Left forelimb (tissue), 1 donor: Measurements from ENCODE around the gene GAL3ST3.

ENCODE experiments used
- DNase-seq: peaks from one replicate; pipeline ENCODE4 v3.0.0-alpha.2; 2018; ENCODE audit warnings: low spot score

GAL3ST3 gene

DNA sequence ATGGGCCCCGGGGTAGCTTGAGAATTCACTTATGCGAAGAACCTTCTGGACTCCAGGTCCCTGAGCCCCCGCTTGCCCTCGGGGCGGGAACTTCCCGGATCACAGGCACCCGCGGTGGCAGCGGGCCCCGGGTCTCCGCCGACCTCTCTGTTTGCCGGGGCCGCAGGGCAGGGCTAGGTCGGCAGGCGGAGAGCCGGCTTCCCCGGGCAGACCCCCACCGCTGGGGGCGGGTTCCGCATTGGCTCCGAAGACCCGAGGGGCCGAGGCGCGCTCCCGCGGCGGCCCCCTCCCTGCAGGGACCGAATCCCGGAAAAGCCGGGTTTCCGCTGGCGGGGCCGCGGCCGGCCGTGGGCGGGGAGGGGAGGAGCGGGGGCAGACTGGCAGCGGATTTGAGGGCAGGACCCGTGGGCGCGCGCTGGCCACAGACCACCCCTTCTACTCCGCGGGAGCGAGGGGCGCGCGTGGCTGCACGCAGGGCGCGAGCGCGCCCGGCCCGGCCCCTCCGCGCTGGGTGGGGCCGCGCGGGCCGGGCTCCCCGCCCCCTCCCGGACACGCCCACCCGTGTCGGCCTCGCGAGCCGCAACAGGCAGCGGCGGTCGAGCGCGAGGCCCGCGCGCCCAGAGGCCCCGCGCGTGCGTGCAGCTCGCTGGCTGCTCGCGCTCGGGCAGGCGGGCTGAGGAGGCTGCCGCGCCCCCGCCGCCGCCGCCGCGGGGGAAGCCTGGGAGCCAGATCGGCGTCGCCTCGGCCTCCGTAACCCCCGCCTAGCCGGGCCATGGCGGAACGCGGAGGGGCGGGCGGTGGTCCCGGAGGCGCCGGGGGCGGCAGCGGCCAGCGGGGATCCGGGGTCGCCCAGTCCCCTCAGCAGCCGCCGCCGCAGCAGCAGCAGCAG lies 21.0 kb upstream of the GAL3ST3 start, which contains the start of gene PACS1:
Gene PACS1, plus strand, starts transcription at position 558 of the 889 bp plus-strand sequence. Its CDS starts 215 bp downstream, at position 773.
- peak; percentile 89 for DNase-seq

DNA sequence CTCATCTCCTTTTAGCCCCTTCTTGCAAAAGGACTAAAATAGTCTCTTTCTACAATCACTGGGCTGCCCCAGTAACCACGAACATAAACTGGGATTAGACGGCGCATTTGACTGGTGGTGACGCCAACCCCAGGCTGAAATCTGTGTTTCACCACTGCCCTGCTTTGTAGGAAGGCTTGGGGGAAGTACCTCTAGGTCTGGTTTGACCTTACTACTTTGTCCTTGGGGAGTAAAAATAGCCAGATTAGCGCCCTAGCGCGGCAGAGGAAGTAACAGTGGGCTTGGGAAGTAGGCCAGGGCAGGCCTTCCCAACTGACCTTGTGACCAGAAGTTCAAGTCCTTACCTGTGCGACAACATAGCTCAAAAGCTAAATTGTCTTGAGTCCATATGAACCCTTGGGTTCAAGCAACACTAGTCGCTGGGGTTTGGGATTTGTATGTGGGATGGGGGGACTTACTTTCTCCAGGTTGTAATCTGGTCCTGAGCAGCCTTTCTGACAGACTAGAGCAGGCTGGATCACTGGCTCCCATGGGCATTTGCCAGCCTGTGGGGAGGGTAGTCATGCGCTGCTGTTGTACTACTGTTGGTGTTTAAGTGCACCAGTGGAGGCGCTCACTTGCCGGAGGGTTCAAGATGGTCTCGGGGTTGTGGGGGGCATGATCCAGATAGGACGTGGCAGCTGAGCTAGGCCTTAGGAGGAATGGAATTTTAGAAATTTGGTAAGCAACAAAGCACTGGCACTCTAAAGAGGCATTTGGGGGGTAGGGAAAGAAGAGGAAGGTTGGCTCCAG lies 20.2 kb upstream of the GAL3ST3 start:
- no peak for DNase-seq

DNA sequence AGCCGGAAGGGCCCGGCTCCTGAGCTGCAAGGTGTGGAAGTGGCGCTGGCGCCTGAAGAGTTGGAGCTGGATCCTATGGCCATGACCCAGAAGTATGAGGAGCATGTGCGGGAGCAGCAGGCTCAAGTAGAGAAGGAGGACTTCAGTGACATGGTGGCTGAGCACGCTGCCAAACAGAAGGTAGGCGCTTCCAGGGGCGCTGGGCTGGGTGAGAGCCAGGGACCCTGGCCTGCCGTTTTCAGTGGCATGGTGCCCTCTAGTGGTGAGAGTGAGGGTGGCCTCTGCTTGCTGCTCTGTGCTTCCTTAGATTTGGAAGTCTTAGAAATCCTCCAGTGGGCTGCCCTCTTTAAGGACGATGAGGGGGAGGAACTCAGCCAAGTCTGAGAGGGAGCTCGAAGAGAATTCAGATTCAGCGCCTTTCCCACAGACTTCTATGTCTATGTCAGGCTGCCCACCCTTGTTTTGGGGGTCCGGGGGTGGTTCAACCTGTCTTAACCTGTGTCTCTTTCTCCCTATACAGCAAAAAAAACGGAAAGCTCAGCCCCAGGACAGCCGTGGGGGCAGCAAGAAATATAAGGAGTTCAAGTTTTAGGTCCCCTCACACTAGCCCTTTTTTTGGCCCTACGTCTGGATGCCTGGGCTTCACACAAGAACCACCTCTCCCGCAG lies 19.3 kb upstream of the GAL3ST3 start:
- peak; percentile 80 for DNase-seq

GRCh38 chr11:66067640-66068039 lies 18.7 kb upstream of the GAL3ST3 start:
- DNase-seq: no peak

- no peak for DNase-seq
These were observed 17.8 kb upstream of the GAL3ST3 start for GRCh38 chr11:66066751-66067150.

GRCh38 chr11:66064571-66064970 lies 15.6 kb upstream of the GAL3ST3 start:
- DNase-seq: no peak

DNA sequence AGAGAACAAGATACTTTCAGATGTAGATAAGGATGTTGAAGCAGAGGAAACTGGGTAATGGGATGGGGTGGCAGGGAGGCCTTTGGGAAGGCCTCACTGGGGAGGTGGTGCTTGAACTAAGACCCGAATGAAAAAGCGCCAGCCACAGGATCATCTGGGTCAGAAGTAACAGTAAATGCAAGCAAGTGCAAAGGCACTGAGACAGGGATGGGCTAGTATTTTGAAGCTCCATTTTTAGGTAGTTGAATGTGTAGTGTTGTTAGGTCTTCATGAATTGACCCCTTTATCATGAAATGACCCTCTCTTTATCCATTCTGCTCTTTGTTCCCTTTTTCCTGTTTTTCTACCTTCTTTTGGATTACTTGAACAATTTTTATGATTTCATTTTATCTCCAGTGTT lies 14.9 kb upstream of the GAL3ST3 start:
- DNase-seq: no peak

- DNase-seq: no peak
These were observed 13.4 kb upstream of the GAL3ST3 start for GRCh38 chr11:66062408-66062807.

- DNase-seq: no peak
These were observed 12.3 kb upstream of the GAL3ST3 start for GRCh38 chr11:66061268-66061667.

GRCh38 chr11:66059966-66060680 lies 11.2 kb upstream of the GAL3ST3 start:
- no peak for DNase-seq

- DNase-seq: no peak
These were observed 7.5 kb upstream of the GAL3ST3 start for GRCh38 chr11:66056501-66056900.

- DNase-seq: no peak
These were observed 6.1 kb upstream of the GAL3ST3 start for GRCh38 chr11:66055021-66055420.

DNA sequence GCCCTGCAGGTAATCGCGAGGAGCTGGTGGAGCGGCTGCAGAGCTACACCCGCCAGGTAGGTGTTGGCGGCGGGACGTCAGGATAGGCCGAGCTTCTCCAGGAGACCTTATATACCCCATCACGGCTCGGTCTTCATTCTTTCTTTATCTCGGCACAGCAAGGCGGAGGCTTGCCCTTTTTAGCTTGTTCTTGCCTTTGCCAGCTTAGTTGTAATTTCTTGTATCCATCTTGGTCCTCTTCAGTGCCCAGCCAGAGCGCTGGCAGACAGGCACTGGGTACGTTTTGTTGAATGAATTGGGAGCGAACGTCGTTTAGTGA lies 3.7 kb upstream of the GAL3ST3 start:
- no peak for DNase-seq

GRCh38 chr11:66051766-66052663 lies 3.1 kb upstream of the GAL3ST3 start, which contains the start of gene SF3B2:
SF3B2 (plus strand) TSS chr11:66052364; CDS start chr11:66052385, 21 bp downstream.
- peak; percentile 98 for DNase-seq

DNA sequence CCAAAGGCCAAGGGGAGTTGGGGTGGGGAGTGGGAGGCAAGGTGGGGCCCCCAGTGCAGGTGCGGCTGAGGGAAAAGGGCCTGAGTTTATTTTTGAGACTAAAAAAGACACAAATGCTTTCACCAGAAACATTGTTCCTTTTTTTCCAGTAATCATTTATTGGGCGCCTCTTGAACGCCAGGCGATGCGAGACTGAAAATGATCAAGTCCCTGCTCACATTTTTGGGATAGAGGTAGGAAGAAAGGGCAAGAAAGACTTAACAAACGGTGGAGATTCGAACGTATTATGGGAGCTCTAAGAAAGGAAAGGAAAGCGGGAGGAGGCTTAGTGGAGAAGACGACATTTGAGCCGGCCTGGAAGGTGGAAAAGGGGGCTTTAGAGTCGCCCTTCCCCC lies 2.4 kb upstream of the GAL3ST3 start:
- no peak for DNase-seq

DNA sequence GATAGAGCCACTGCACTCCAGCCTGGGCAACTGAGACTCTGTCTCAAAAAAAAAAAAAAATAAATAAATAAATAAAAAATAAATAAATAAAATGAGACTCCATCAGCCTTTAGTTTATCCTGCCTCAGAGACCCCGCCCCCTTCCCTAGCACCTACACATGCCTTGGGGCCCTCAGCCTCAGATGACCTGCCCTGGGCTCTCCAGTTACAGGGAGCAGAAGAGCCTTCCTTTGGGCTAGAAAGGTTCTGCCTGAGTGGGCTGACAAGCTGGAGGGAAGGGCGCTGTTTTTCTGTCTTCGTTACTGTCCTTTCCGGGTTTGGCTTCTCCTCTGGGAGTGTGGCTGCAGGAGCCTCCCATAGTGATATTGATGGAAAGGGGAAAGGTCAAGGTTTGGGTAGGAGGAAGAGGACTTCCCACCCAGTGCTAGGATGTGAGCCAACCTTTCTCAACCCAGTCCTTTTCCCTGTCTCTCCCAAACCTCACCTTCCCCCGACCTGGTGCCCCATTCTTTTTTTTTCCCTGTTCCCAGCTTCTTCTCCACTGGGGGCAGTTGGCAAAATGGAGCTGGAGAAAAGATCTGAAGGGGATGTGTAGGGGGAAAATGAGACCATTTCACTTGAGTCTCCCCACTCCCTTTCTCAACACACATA lies 1.7 kb upstream of the GAL3ST3 start:
- no peak for DNase-seq

DNA sequence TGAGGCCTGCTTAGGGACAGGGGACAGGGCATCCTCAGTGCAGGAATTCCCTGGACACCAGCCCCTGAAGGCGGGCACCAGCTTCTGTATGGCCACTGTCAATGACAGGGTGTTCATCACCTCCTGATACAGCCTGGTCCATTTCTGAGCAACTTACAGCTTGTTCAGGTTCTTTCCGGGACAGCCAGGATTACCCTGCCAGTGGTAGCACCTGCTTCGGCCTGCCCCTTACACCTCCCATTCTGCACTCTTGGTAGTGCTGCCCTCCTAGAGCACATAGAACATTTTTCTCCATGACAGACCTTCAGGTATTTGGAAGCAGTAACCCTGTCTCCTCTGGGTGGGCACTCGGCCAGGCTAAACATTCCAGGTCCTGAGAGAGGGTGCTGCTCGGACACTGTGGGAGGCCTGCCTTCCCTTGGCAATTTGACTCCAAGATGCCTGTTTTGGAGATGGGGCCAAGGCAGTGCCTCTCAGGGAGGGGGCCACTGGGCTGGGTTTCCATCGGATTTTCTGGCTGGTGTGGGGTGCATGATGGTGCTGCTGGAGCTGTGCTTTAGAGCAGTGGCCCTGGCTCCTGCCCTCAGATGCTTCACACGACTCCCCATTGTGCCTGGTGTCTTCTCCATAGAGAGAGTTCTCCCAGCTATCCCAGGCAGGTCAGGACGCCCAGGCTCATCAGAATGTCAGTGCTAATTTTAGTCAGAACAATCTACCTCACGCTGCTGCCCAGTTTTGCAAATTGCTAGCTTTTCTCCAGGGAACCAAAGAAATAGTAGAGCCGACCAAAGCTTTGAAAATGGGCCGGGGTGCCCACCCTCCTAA lies 1.2 kb downstream of the GAL3ST3 start:
- no peak for DNase-seq

DNA sequence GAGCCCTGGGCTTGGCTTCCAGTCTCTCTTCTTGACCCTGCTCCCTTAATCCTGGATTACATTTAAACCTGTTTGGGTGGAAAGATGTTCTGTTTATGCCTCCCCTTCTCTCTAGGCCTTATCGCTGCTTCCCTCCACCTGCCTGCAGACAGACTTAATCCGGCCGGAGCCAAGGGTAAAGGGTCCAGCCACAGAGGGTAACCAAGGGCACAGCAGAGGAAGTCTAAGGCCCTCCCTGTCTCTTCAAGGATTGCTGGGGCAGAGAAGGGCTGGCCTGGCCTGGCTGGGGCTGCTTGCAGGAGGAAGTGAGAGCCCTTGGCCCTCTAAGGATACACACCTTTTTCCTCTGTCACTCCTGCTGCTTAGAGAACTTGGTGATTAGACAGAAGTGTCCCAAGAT lies 2.1 kb downstream of the GAL3ST3 start:
- no peak for DNase-seq

DNA sequence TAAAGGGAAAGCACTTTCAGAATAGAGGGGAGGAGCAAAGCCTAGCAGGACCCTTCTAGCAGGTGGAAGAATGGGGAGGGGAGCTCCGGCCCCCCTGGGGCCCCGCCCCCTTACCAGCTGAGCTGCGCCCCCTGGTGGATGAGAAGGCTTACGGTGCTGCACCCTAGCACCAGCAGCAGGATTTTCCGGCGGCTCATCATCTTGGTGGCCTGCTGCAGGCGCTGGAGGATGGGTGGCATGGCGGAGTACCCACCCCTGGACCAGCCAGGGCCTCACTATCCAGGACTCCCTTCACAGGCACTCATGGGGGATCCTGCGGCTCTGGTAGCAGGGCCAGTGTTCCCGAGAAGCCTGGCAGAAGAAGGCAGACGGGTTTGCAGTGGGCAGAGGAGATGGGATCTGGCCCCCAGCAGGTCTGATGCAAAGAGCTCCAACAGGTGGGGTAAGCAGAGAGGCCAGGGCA lies 3.8 kb downstream of the GAL3ST3 start:
- peak; percentile 80 for DNase-seq
